ENCODE measurements around the gene UNK.
"Not testable (repeated sequence)": the region's sequence is repeated elsewhere in the genome, so short reads cannot be mapped to it uniquely, and the experiment has no call there.

DNA sequence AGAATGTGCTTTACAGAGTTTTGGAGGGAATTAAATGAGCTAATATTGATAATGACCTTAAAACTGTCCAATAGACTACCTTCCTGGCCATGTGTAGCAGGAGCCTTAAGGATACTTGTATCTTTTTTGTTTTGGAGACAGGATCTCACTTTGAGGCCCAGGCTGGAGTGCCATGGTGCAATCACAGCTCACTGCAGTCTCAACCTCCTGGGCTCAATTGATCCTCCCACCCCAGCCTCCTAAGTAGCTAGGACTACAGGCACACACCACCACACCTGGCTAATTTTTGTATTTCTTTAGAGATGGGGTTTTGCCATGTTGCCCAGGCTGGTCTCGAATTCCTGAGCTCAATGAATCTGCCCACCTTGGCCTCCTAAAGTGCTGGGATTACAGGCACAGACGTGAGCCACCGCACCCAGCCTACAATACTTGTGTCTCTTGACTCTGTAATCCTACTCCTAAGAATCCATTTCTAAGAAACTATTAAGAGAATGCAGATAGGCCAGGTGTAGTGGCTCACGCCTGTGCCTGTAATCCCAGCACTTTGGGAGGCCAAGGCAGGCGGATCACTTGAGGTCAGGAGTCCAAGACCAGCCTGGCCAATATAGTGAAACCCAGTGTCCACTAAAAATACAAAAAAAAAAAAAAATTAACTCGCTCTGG is 24.5 kb upstream of the UNK start:
- TF ChIP-seq, protein P1, sequence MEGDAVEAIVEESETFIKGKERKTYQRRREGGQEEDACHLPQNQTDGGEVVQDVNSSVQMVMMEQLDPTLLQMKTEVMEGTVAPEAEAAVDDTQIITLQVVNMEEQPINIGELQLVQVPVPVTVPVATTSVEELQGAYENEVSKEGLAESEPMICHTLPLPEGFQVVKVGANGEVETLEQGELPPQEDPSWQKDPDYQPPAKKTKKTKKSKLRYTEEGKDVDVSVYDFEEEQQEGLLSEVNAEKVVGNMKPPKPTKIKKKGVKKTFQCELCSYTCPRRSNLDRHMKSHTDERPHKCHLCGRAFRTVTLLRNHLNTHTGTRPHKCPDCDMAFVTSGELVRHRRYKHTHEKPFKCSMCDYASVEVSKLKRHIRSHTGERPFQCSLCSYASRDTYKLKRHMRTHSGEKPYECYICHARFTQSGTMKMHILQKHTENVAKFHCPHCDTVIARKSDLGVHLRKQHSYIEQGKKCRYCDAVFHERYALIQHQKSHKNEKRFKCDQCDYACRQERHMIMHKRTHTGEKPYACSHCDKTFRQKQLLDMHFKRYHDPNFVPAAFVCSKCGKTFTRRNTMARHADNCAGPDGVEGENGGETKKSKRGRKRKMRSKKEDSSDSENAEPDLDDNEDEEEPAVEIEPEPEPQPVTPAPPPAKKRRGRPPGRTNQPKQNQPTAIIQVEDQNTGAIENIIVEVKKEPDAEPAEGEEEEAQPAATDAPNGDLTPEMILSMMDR (IDR thresholded peaks at IDR 0.05), result not testable (repeated sequence)
- not testable (repeated sequence) for TF ChIP-seq EP300 (IDR thresholded peaks at IDR 0.05)

Data from ovary (tissue), 3 donors.